Neural cell (in vitro differentiated cells): ENCODE measurements around the gene RASGRP3. TPM values are rescaled to one million over a fixed set of nuclear protein-coding genes. Genes with fewer than 3 reads are reported as not detected.

Experiments used
- H2AFZ ChIP-seq: fragments of 200-600, 300-800 bp; sonication (generic), shearing (Covaris generic); 2 replicates; pipeline ENCODE4 v1.6.0; 2014; ENCODE audit warnings: low read depth, mild to moderate bottlenecking, antibody characterized with exemption, low read length, moderate library complexity
- H3F3A ChIP-seq: fragments of 200-600 bp; shearing (Covaris generic); 2 replicates; pipeline ENCODE4 v1.6.1; 2016; ENCODE audit warnings: mild to moderate bottlenecking, moderate library complexity, mixed read lengths, antibody characterized with exemption, low read length; ENCODE audit not compliant: insufficient read depth, poor library complexity, severe bottlenecking
- H3K27ac ChIP-seq: fragments of 200-600, 300-800 bp; sonication (generic), shearing (Covaris generic); 2 replicates; pipeline ENCODE4 v1.5.1; 2014; ENCODE audit warnings: mild to moderate bottlenecking, low read length, moderate library complexity
- H3K27me3 ChIP-seq: fragments of 300-800, 200-600 bp; sonication (generic), shearing (Covaris generic); 2 replicates; pipeline ENCODE4 v1.6.0; 2014; ENCODE audit warnings: mild to moderate bottlenecking, low read depth, low read length, moderate library complexity; ENCODE audit not compliant: insufficient read depth
- H3K36me3 ChIP-seq: fragments of 300-800, 200-600 bp; sonication (generic), shearing (Covaris generic); 2 replicates; pipeline ENCODE4 v1.5.1; 2014; ENCODE audit warnings: mild to moderate bottlenecking, antibody characterized with exemption, low read length, moderate library complexity; ENCODE audit not compliant: insufficient read depth
- H3K4me2 ChIP-seq: fragments of 300-800, 200-600 bp; sonication (generic), shearing (Covaris generic); 2 replicates; pipeline ENCODE4 v1.6.0; 2014; ENCODE audit warnings: mild to moderate bottlenecking, low read length
- H3K4me3 ChIP-seq: fragments of 300-800, 200-600 bp; sonication (generic), shearing (Covaris generic); 2 replicates; pipeline ENCODE4 v1.5.1; 2014; ENCODE audit warnings: mild to moderate bottlenecking, low read length, moderate library complexity
- H3K79me2 ChIP-seq: fragments of 200-600 bp; shearing (Covaris generic); replicated peaks from 2 replicates; pipeline ENCODE4 v1.6.0; 2014; ENCODE audit warnings: mild to moderate bottlenecking, low read length, moderate library complexity; ENCODE audit not compliant: insufficient read depth
- H3K9ac ChIP-seq: fragments of 300-800, 200-600 bp; sonication (generic), shearing (Covaris generic); 2 replicates; pipeline ENCODE4 v1.6.1; 2016; ENCODE audit warnings: mild to moderate bottlenecking, low read length, mixed read lengths
- H3K9me2 ChIP-seq: fragments of 200-600 bp; shearing (Covaris generic); 2 replicates; pipeline ENCODE4 v1.6.1; 2016; ENCODE audit warnings: mild to moderate bottlenecking, low read length, mixed read lengths; ENCODE audit not compliant: insufficient read depth
- H3K9me3 ChIP-seq: fragments of 200-600, 300-800 bp; sonication (generic), shearing (Covaris generic); 2 replicates; pipeline ENCODE4 v1.6.1; 2016; ENCODE audit warnings: mild to moderate bottlenecking, mixed run types, low read length, moderate library complexity, mixed read lengths
- H4K20me1 ChIP-seq: fragments of 200-600 bp; shearing (Covaris generic); 2 replicates; pipeline ENCODE4 v1.6.1; 2016; ENCODE audit warnings: mild to moderate bottlenecking, mixed run types; ENCODE audit not compliant: insufficient read depth
- CTCF ChIP-seq: fragments of 450-650 bp; IDR thresholded peaks from 2 replicates; pipeline ENCODE4 v1.5.1; 2014; ENCODE audit warnings: antibody characterized with exemption, mild to moderate bottlenecking, moderate library complexity; ENCODE audit not compliant: poor library complexity, severe bottlenecking
- EP300 ChIP-seq: fragments of 450-650 bp; conservative IDR thresholded peaks from 2 replicates; pipeline ENCODE4 v1.6.1; 2014; ENCODE audit warnings: antibody characterized with exemption, mild to moderate bottlenecking, moderate library complexity; ENCODE audit not compliant: poor library complexity, severe bottlenecking
- EZH2 ChIP-seq: fragments of 200-600, 300-800 bp; shearing (Covaris generic), sonication (generic); IDR thresholded peaks from 2 replicates; pipeline ENCODE4 v1.6.1; 2014; ENCODE audit warnings: antibody characterized with exemption, low read length, borderline replicate concordance, mild to moderate bottlenecking; ENCODE audit not compliant: insufficient read depth, poor library complexity, severe bottlenecking
- POLR2AphosphoS5 ChIP-seq: IDR thresholded peaks from 2 replicates; pipeline ENCODE4 v1.6.1; 2012
- RAD21 ChIP-seq: fragments of 450-650 bp; conservative IDR thresholded peaks from 2 replicates; pipeline ENCODE4 v1.6.1; 2014; ENCODE audit warnings: antibody characterized with exemption, mild to moderate bottlenecking, moderate library complexity
- SMC3 ChIP-seq: fragments of 450-650 bp; conservative IDR thresholded peaks from 2 replicates; pipeline ENCODE4 v1.6.1; 2014; ENCODE audit warnings: antibody characterized with exemption, mild to moderate bottlenecking, moderate library complexity; ENCODE audit not compliant: poor library complexity
- TAF1 ChIP-seq: IDR thresholded peaks from 2 replicates; pipeline ENCODE4 v1.6.1; 2012; ENCODE audit warnings: low read depth
- polyA plus RNA-seq: library from polyadenylated mRNA; depleted of rRNA; stranded (reverse); fragments of >200 nt; gene quantifications from 2 replicates; pipeline ENCODE4 v1.2.3, GENCODE V29; 2014
- TF ChIP-seq, protein P1 (sequence below): IDR thresholded peaks from 2 replicates; pipeline ENCODE4 v1.6.1; 2012; ENCODE audit warnings: borderline replicate concordance

The RASGRP3 gene
- polyA plus RNA-seq, 1 donor from 2014 or later, result 25.3 TPM

GRCh38 chr2:33579227-33579626, 102.8 kb downstream of the RASGRP3 start:
- Histone ChIP-seq H2AFZ (no peak overlapping the region), H3K27me3 (no peaks in the 10 kb centered on the region), H3K4me2 (no peak overlapping the region), H3K9me2 (no peaks in the 10 kb centered on the region), H4K20me1 (no peaks in the 10 kb centered on the region), H3K9me3 (no peaks in the 10 kb centered on the region), H3K27ac (no peak overlapping the region), H3K36me3 (no peaks in the 10 kb centered on the region), H3K4me3 (no peak overlapping the region), H3F3A (no peaks in the 10 kb centered on the region), H3K79me2 (no peaks in the 10 kb centered on the region), H3K9ac (no peak overlapping the region)
- TF ChIP-seq TAF1, result no peak

- no peak for TF ChIP-seq EZH2
- no peak for TF ChIP-seq POLR2AphosphoS5
- TF ChIP-seq, protein P1, sequence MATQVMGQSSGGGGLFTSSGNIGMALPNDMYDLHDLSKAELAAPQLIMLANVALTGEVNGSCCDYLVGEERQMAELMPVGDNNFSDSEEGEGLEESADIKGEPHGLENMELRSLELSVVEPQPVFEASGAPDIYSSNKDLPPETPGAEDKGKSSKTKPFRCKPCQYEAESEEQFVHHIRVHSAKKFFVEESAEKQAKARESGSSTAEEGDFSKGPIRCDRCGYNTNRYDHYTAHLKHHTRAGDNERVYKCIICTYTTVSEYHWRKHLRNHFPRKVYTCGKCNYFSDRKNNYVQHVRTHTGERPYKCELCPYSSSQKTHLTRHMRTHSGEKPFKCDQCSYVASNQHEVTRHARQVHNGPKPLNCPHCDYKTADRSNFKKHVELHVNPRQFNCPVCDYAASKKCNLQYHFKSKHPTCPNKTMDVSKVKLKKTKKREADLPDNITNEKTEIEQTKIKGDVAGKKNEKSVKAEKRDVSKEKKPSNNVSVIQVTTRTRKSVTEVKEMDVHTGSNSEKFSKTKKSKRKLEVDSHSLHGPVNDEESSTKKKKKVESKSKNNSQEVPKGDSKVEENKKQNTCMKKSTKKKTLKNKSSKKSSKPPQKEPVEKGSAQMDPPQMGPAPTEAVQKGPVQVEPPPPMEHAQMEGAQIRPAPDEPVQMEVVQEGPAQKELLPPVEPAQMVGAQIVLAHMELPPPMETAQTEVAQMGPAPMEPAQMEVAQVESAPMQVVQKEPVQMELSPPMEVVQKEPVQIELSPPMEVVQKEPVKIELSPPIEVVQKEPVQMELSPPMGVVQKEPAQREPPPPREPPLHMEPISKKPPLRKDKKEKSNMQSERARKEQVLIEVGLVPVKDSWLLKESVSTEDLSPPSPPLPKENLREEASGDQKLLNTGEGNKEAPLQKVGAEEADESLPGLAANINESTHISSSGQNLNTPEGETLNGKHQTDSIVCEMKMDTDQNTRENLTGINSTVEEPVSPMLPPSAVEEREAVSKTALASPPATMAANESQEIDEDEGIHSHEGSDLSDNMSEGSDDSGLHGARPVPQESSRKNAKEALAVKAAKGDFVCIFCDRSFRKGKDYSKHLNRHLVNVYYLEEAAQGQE, result no peak
- no peak for TF ChIP-seq EP300
- no peak for TF ChIP-seq SMC3
- no peak for TF ChIP-seq RAD21
- no peak for TF ChIP-seq TAF1
- no peak for TF ChIP-seq CTCF
- no peak overlapping the region for H3K4me3 ChIP-seq
- H4K20me1 ChIP-seq, result no peaks in the 10 kb centered on the region
- no peak overlapping the region for H3K27ac ChIP-seq
- peaks cover 4% of the 10 kb centered on the region for H3K36me3 ChIP-seq
- H3K27me3 ChIP-seq, result no peaks in the 10 kb centered on the region
- no peaks in the 10 kb centered on the region for H3K9me2 ChIP-seq
- no peak overlapping the region for H3K9ac ChIP-seq
- H3K4me2 ChIP-seq, result no peak overlapping the region
- no peak overlapping the region for H2AFZ ChIP-seq
- no peaks in the 10 kb centered on the region for H3F3A ChIP-seq
- H3K9me3 ChIP-seq, result no peaks in the 10 kb centered on the region
- no peaks in the 10 kb centered on the region for H3K79me2 ChIP-seq
Observed at GRCh38 chr2:33581872-33582271, 105.4 kb downstream of the RASGRP3 start.

- Histone ChIP-seq H3K27me3 (no peaks in the 10 kb centered on the region), H3K9me2 (no peaks in the 10 kb centered on the region), H4K20me1 (no peaks in the 10 kb centered on the region), H3K4me2 (no peak overlapping the region), H3K36me3 (peaks cover 4% of the 10 kb centered on the region), H3K9me3 (no peaks in the 10 kb centered on the region), H3K79me2 (no peaks in the 10 kb centered on the region), H3K9ac (no peak overlapping the region), H3K4me3 (no peak overlapping the region), H2AFZ (no peak overlapping the region), H3F3A (no peaks in the 10 kb centered on the region), H3K27ac (no peak overlapping the region)
- TF ChIP-seq EZH2, result no peak
- peak; percentile 88 for TF ChIP-seq CTCF
- TF ChIP-seq, protein P1, result no peak
- no peak for TF ChIP-seq EP300
- TF ChIP-seq RAD21, result peak; percentile 91
- peak; percentile 91 for TF ChIP-seq SMC3
- TF ChIP-seq TAF1, result no peak
Observed at GRCh38 chr2:33583194-33583938, 106.9 kb downstream of the RASGRP3 start.
